Body of pancreas (tissue), 4 donors: Measurements from ENCODE around the gene MYORG.

Source experiments
- CTCF ChIP-seq, 7 experiments: fragments of 450-650 bp in 4 of 7; fragments of 200-600 bp in 3 of 7; sonication (generic) in 3 of 7; IDR thresholded peaks; one replicate each; pipeline ENCODE4 v1.5.1; 2016 to 2019; ENCODE audit warnings: antibody characterized with exemption in 7 of 7
- POLR2A ChIP-seq, 3 donors: fragments of 450-650 bp; IDR thresholded peaks; one replicate each; pipeline ENCODE4 v1.6.1; 2016; ENCODE audit warnings: antibody characterized with exemption in 3 of 3, mild to moderate bottlenecking in 2 of 3

GRCh38 chr9:34346873-34347799 lies 29.6 kb downstream of the MYORG start:
- TF ChIP-seq CTCF (IDR thresholded peaks at IDR 0.05) (no peak), POLR2A (IDR thresholded peaks at IDR 0.05) (no peak)
